Skeletal muscle satellite cell (primary cell): ENCODE measurements around the gene NDST3.

Source experiments
- H3K27me3 ChIP-seq: 2 replicates; pipeline ENCODE4 v1.7.0; 2013; ENCODE audit warnings: low read length; ENCODE audit not compliant: control insufficient read depth, insufficient read depth
- H3K36me3 ChIP-seq: 2 replicates; pipeline ENCODE4 v1.7.0; 2013; ENCODE audit warnings: mild to moderate bottlenecking, control low read depth, low read length; ENCODE audit not compliant: insufficient read depth
- H3K4me1 ChIP-seq: 2 replicates; pipeline ENCODE4 v1.7.0; 2013; ENCODE audit warnings: low read length; ENCODE audit not compliant: control insufficient read depth, insufficient read depth
- H3K4me2 ChIP-seq: 2 replicates; pipeline ENCODE4 v1.7.0; 2013; ENCODE audit warnings: mild to moderate bottlenecking, low read length
- H3K4me3 ChIP-seq: 2 replicates; pipeline ENCODE4 v1.7.0; 2013; ENCODE audit warnings: low read length
- H3K9ac ChIP-seq: 2 replicates; pipeline ENCODE4 v1.7.0; 2013; ENCODE audit warnings: mild to moderate bottlenecking, low read depth, low read length, moderate library complexity
- H3K9me3 ChIP-seq: replicated peaks from 2 replicates; pipeline ENCODE4 v1.7.0; 2013; ENCODE audit warnings: mild to moderate bottlenecking, control low read depth, low read length

The NDST3 gene

GRCh38 chr4:118277243-118277642 lies 243.0 kb downstream of the NDST3 start:
- no peak overlapping the region for H3K9ac ChIP-seq
- H3K9me3 ChIP-seq, result no peaks in the 10 kb centered on the region
- H3K4me1 ChIP-seq, result peaks cover 20% of the 10 kb centered on the region
- H3K4me3 ChIP-seq, result no peak overlapping the region
- peak overlapping the region; percentile 84 for H3K4me2 ChIP-seq
- H3K36me3 ChIP-seq, result peaks cover 18% of the 10 kb centered on the region
- peaks cover 12% of the 10 kb centered on the region for H3K27me3 ChIP-seq

GRCh38 chr4:118278473-118279274 lies 244.4 kb downstream of the NDST3 start:
- peaks cover 29% of the 10 kb centered on the region for H3K4me1 ChIP-seq
- peaks cover 6% of the 10 kb centered on the region for H3K27me3 ChIP-seq
- peak overlapping the region; percentile 96 for H3K9ac ChIP-seq
- H3K4me2 ChIP-seq, result peak overlapping the region; percentile 84
- H3K36me3 ChIP-seq, result peaks cover 18% of the 10 kb centered on the region
- no peaks in the 10 kb centered on the region for H3K9me3 ChIP-seq
- peak overlapping the region; percentile 89 for H3K4me3 ChIP-seq

- peak overlapping the region; percentile 89 for H3K4me3 ChIP-seq
- peaks cover 18% of the 10 kb centered on the region for H3K36me3 ChIP-seq
Measured at GRCh38 chr4:118279328-118279727, 245.0 kb downstream of the NDST3 start.

GRCh38 chr4:118279920-118280432 lies 245.7 kb downstream of the NDST3 start:
- Histone ChIP-seq H3K4me3 (peak overlapping the region; percentile 89), H3K4me1 (peaks cover 29% of the 10 kb centered on the region), H3K9me3 (no peaks in the 10 kb centered on the region), H3K9ac (peak overlapping the region; percentile 96), H3K36me3 (peaks cover 18% of the 10 kb centered on the region), H3K27me3 (no peaks in the 10 kb centered on the region), H3K4me2 (peak overlapping the region; percentile 84)

More at GRCh38 chr4:118279328-118279727, 245.0 kb downstream of the NDST3 start:
- Histone ChIP-seq H3K9me3 (no peaks in the 10 kb centered on the region), H3K9ac (peak overlapping the region; percentile 96), H3K27me3 (peaks cover 2% of the 10 kb centered on the region), H3K4me1 (peaks cover 29% of the 10 kb centered on the region), H3K4me2 (peak overlapping the region; percentile 84)

- Histone ChIP-seq H3K4me1 (peaks cover 29% of the 10 kb centered on the region), H3K9me3 (no peaks in the 10 kb centered on the region), H3K36me3 (peaks cover 18% of the 10 kb centered on the region), H3K4me3 (peak overlapping the region; percentile 89), H3K27me3 (no peaks in the 10 kb centered on the region), H3K9ac (peak overlapping the region; percentile 96), H3K4me2 (peak overlapping the region; percentile 84)
Measured at GRCh38 chr4:118280501-118281218, 246.4 kb downstream of the NDST3 start.

- peaks cover 18% of the 10 kb centered on the region for H3K36me3 ChIP-seq
- peaks cover 32% of the 10 kb centered on the region for H3K4me1 ChIP-seq
- H3K9me3 ChIP-seq, result no peaks in the 10 kb centered on the region
- no peaks in the 10 kb centered on the region for H3K27me3 ChIP-seq
- no peak overlapping the region for H3K4me2 ChIP-seq
- H3K4me3 ChIP-seq, result no peak overlapping the region
- H3K9ac ChIP-seq, result peak overlapping the region; percentile 31
Measured at GRCh38 chr4:118281611-118282442, 247.5 kb downstream of the NDST3 start.

- H3K4me3 ChIP-seq, result no peak overlapping the region
- no peak overlapping the region for H3K4me2 ChIP-seq
Measured at GRCh38 chr4:118282692-118283091, 248.4 kb downstream of the NDST3 start.

GRCh38 chr4:118284169-118284568 lies 249.9 kb downstream of the NDST3 start:
- Histone ChIP-seq H3K27me3 (no peaks in the 10 kb centered on the region), H3K4me2 (no peak overlapping the region), H3K4me3 (no peak overlapping the region), H3K36me3 (peaks cover 16% of the 10 kb centered on the region), H3K4me1 (peaks cover 55% of the 10 kb centered on the region), H3K9me3 (no peaks in the 10 kb centered on the region), H3K9ac (no peak overlapping the region)

More at GRCh38 chr4:118282692-118283091, 248.4 kb downstream of the NDST3 start:
- Histone ChIP-seq H3K36me3 (peaks cover 18% of the 10 kb centered on the region), H3K9ac (no peak overlapping the region), H3K4me1 (peaks cover 40% of the 10 kb centered on the region), H3K27me3 (no peaks in the 10 kb centered on the region), H3K9me3 (no peaks in the 10 kb centered on the region)

GRCh38 chr4:118285931-118286330 lies 251.6 kb downstream of the NDST3 start:
- Histone ChIP-seq H3K27me3 (no peaks in the 10 kb centered on the region), H3K9me3 (no peaks in the 10 kb centered on the region), H3K4me1 (peaks cover 62% of the 10 kb centered on the region), H3K36me3 (no peaks in the 10 kb centered on the region), H3K4me3 (no peak overlapping the region), H3K9ac (no peak overlapping the region), H3K4me2 (no peak overlapping the region)

GRCh38 chr4:118286685-118287084 lies 252.4 kb downstream of the NDST3 start:
- Histone ChIP-seq H3K4me1 (peaks cover 64% of the 10 kb centered on the region), H3K4me3 (no peak overlapping the region), H3K36me3 (no peaks in the 10 kb centered on the region), H3K9me3 (no peaks in the 10 kb centered on the region), H3K27me3 (no peaks in the 10 kb centered on the region), H3K9ac (no peak overlapping the region), H3K4me2 (no peak overlapping the region)
